ENCODE results near the gene IL27RA.

DNA sequence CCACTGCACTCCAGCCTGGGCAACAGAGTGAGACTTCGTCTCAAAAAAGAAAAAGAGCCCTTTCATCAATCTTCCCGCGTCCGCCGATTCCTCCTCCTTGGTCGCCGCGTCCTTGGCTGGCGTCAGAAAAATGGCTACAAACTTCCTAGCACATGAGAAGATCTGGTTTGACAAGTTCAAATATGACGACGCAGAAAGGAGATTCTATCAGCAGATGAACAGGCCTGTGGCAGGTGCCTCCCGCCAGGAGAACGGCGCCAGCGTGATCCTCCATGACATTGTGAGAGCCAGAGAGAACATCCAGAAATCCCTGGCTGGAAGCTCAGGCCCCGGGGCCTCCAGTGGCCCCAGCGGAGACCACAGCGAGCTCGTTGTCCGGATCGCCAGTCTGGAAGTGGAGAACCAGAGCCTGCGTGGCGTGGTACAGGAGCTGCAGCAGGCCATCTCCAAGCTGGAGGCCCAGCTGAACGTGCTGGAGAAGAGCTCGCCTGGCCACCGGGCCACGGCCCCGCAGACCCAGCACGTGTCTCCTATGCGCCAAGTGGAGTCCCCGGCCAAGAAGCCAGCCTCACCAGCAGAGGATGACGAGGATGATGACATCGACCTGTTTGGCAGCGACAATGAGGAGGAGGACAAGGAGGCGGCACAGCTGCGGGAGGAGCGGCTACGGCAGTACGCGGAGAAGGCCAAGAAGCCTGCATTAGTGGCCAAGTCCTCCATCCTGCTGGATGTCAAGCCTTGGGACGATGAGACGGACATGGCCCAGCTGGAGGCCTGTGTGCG is 38.9 kb downstream of the IL27RA start:
- TF ChIP-seq ZFP3 (CRISPR knock-in tag; IDR thresholded peaks at IDR 0.05) (no peak), RARB (CRISPR knock-in tag; IDR thresholded peaks at IDR 0.05) (no peak), ZFP30 (CRISPR knock-in tag; IDR thresholded peaks at IDR 0.05) (no peak), TCF4 (CRISPR knock-in tag; IDR thresholded peaks at IDR 0.05; ENCODE audit: borderline replicate concordance) (no peak), ZNF565 (CRISPR knock-in tag; conservative IDR thresholded peaks at IDR 0.05; ENCODE audit: low read depth) (no peak)
- TF ChIP-seq, protein P1, sequence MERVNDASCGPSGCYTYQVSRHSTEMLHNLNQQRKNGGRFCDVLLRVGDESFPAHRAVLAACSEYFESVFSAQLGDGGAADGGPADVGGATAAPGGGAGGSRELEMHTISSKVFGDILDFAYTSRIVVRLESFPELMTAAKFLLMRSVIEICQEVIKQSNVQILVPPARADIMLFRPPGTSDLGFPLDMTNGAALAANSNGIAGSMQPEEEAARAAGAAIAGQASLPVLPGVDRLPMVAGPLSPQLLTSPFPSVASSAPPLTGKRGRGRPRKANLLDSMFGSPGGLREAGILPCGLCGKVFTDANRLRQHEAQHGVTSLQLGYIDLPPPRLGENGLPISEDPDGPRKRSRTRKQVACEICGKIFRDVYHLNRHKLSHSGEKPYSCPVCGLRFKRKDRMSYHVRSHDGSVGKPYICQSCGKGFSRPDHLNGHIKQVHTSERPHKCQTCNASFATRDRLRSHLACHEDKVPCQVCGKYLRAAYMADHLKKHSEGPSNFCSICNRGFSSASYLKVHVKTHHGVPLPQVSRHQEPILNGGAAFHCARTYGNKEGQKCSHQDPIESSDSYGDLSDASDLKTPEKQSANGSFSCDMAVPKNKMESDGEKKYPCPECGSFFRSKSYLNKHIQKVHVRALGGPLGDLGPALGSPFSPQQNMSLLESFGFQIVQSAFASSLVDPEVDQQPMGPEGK (CRISPR knock-in tag; IDR thresholded peaks at IDR 0.05; ENCODE audit: borderline replicate concordance) = no peak
- TF ChIP-seq, protein P2, sequence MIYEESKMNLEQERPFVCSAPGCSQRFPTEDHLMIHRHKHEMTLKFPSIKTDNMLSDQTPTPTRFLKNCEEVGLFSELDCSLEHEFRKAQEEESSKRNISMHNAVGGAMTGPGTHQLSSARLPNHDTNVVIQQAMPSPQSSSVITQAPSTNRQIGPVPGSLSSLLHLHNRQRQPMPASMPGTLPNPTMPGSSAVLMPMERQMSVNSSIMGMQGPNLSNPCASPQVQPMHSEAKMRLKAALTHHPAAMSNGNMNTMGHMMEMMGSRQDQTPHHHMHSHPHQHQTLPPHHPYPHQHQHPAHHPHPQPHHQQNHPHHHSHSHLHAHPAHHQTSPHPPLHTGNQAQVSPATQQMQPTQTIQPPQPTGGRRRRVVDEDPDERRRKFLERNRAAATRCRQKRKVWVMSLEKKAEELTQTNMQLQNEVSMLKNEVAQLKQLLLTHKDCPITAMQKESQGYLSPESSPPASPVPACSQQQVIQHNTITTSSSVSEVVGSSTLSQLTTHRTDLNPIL (CRISPR knock-in tag; IDR thresholded peaks at IDR 0.05; ENCODE audit: low read depth) = no peak
